AG20443 (cell line): ENCODE measurements around the gene TMEM267.
"Not testable (repeated sequence)": the region's sequence is repeated elsewhere in the genome, so short reads cannot be mapped to it uniquely, and the experiment has no call there.

Experiments
- DNase-seq: peaks from one replicate; pipeline ENCODE4 v3.0.0; 2012; ENCODE audit warnings: low spot score, mixed read lengths

Gene TMEM267

GRCh38 chr5:43456556-43456955 lies 27.1 kb downstream of the TMEM267 start:
- DNase-seq = no peak

- not testable (repeated sequence) for DNase-seq
These were observed 42.1 kb downstream of the TMEM267 start for GRCh38 chr5:43441575-43441974.

- DNase-seq = no peak
These were observed 46.5 kb downstream of the TMEM267 start for GRCh38 chr5:43437062-43437660.

GRCh38 chr5:43433382-43433781 lies 50.3 kb downstream of the TMEM267 start:
- no peak for DNase-seq

GRCh38 chr5:43432486-43433375 lies 50.9 kb downstream of the TMEM267 start:
- DNase-seq = peak; percentile 79

- no peak for DNase-seq
These were observed 54.0 kb downstream of the TMEM267 start for GRCh38 chr5:43429706-43430105.

GRCh38 chr5:43429016-43429415 lies 54.6 kb downstream of the TMEM267 start:
- no peak for DNase-seq

- DNase-seq = no peak
These were observed 56.4 kb downstream of the TMEM267 start for GRCh38 chr5:43427306-43427705.

GRCh38 chr5:43425983-43426382 lies 57.7 kb downstream of the TMEM267 start:
- DNase-seq = peak; percentile 69

- not testable (repeated sequence) for DNase-seq
These were observed 60.6 kb downstream of the TMEM267 start for GRCh38 chr5:43423086-43423485.

GRCh38 chr5:43422143-43422542 lies 61.5 kb downstream of the TMEM267 start:
- peak; percentile 26 for DNase-seq

GRCh38 chr5:43421450-43422133 lies 62.1 kb downstream of the TMEM267 start:
- DNase-seq = no peak

- DNase-seq = no peak
These were observed 63.4 kb downstream of the TMEM267 start for GRCh38 chr5:43420241-43420640.

GRCh38 chr5:43418561-43418960 lies 65.1 kb downstream of the TMEM267 start:
- DNase-seq = no peak

- no peak for DNase-seq
These were observed 66.8 kb downstream of the TMEM267 start for GRCh38 chr5:43416803-43417394.

GRCh38 chr5:43415935-43416802 lies 67.5 kb downstream of the TMEM267 start:
- DNase-seq = no peak

GRCh38 chr5:43413966-43414365 lies 69.7 kb downstream of the TMEM267 start:
- DNase-seq = no peak

GRCh38 chr5:43412644-43413043 lies 71.0 kb downstream of the TMEM267 start:
- no peak for DNase-seq

GRCh38 chr5:43412156-43412555 lies 71.5 kb downstream of the TMEM267 start, which contains the start of gene CCL28:
CCL28 (minus strand) TSS chr5:43412391; CDS start chr5:43412316, 75 bp downstream.
- DNase-seq = no peak

- DNase-seq = no peak
These were observed 72.2 kb downstream of the TMEM267 start for GRCh38 chr5:43411495-43411894.

- DNase-seq = no peak
These were observed 73.3 kb downstream of the TMEM267 start for GRCh38 chr5:43410414-43410813.
